Measurements from ENCODE around the gene YARS1.

YARS1 gene

GRCh38 chr1:32817159-32817814 lies at the start of gene YARS1, which contains the start of gene S100PBP:
TSS of gene YARS1 (minus strand) at chr1:32817358. CDS start at chr1:32817244, 114 bp downstream.
TSS of gene S100PBP (plus strand) at chr1:32817653. CDS start at chr1:32826100, 8,447 bp downstream.
- peak; percentile 99 to 100 for DNase-seq (ENCODE audit: low read depth in 2 of 2)

GRCh38 chr1:32865639-32866405 lies 48.7 kb upstream of the YARS1 start:
- DNase-seq (ENCODE audit: low read depth in 2 of 2): no peak

GRCh38 chr1:32864375-32865019 lies 47.3 kb upstream of the YARS1 start:
- no peak for DNase-seq (ENCODE audit: low read depth in 2 of 2)

GRCh38 chr1:32863881-32864245 lies 46.7 kb upstream of the YARS1 start:
- DNase-seq (ENCODE audit: low read depth in 2 of 2): no peak

GRCh38 chr1:32863218-32863880 lies 46.2 kb upstream of the YARS1 start:
- no peak for DNase-seq (ENCODE audit: low read depth in 2 of 2)

- no peak for DNase-seq (ENCODE audit: low read depth in 2 of 2)
Observed at GRCh38 chr1:32861904-32862695, 44.9 kb upstream of the YARS1 start.

GRCh38 chr1:32860566-32860965 lies 43.4 kb upstream of the YARS1 start:
- no peak for DNase-seq (ENCODE audit: low read depth in 2 of 2)

GRCh38 chr1:32859915-32860314 lies 42.8 kb upstream of the YARS1 start:
- no peak for DNase-seq (ENCODE audit: low read depth in 2 of 2)

- DNase-seq (ENCODE audit: low read depth in 2 of 2): no peak
Observed at GRCh38 chr1:32858791-32859190, 41.6 kb upstream of the YARS1 start.

GRCh38 chr1:32858136-32858535 lies 41.0 kb upstream of the YARS1 start:
- no peak for DNase-seq (ENCODE audit: low read depth in 2 of 2)

- no peak for DNase-seq (ENCODE audit: low read depth in 2 of 2)
Observed at GRCh38 chr1:32855861-32856617, 38.9 kb upstream of the YARS1 start.

- no peak for DNase-seq (ENCODE audit: low read depth in 2 of 2)
Observed at GRCh38 chr1:32848354-32849063, 31.4 kb upstream of the YARS1 start.

GRCh38 chr1:32831878-32832277 lies 14.7 kb upstream of the YARS1 start:
- no peak for DNase-seq (ENCODE audit: low read depth in 2 of 2)

GRCh38 chr1:32830092-32830852 lies 13.1 kb upstream of the YARS1 start:
- DNase-seq (ENCODE audit: low read depth in 2 of 2): no peak

- no peak for DNase-seq (ENCODE audit: low read depth in 2 of 2)
Observed at GRCh38 chr1:32828341-32828740, 11.2 kb upstream of the YARS1 start.

GRCh38 chr1:32825181-32825580 lies 8.0 kb upstream of the YARS1 start:
- DNase-seq (ENCODE audit: low read depth in 2 of 2): no peak

GRCh38 chr1:32818804-32819541 lies 1.8 kb upstream of the YARS1 start:
- DNase-seq (ENCODE audit: low read depth in 2 of 2): no peak
